Endometrial microvascular endothelial cells (primary cell): ENCODE measurements around the gene SMIM20. TPM values are rescaled to one million over a fixed set of nuclear protein-coding genes. Genes with fewer than 3 reads are reported as not detected.
"Not testable (repeated sequence)": the region's sequence is repeated elsewhere in the genome, so short reads cannot be mapped to it uniquely, and the experiment has no call there.

Source experiments
- in situ Hi-C: cut with HindIII; loops from 2 replicates; pipeline ENCODE4 v1.10.0; 2017; ENCODE audit warnings: low sequenced_read_pairs, low pct_unique_long_range_greater_than_20kb; ENCODE audit errors: inconsistent ontology term
- total RNA-seq: library from RNA; depleted of rRNA; stranded (reverse); fragments of >200 nt; gene quantifications from one replicate; pipeline ENCODE4 v1.2.3, GENCODE V29; 2015; ENCODE audit errors: inconsistent ontology term

SMIM20 gene
- total RNA-seq, 1 donor from 2014 or later = 28.1 TPM

GRCh38 chr4:25889589-25890503 lies 24.2 kb upstream of the SMIM20 start:
- in situ Hi-C loops = no loop called here

- in situ Hi-C loops = no loop called here
Observed at GRCh38 chr4:25890571-25891485, 23.2 kb upstream of the SMIM20 start.

- in situ Hi-C loops = no loop called here
Observed at GRCh38 chr4:25892796-25893195, 21.2 kb upstream of the SMIM20 start.

DNA sequence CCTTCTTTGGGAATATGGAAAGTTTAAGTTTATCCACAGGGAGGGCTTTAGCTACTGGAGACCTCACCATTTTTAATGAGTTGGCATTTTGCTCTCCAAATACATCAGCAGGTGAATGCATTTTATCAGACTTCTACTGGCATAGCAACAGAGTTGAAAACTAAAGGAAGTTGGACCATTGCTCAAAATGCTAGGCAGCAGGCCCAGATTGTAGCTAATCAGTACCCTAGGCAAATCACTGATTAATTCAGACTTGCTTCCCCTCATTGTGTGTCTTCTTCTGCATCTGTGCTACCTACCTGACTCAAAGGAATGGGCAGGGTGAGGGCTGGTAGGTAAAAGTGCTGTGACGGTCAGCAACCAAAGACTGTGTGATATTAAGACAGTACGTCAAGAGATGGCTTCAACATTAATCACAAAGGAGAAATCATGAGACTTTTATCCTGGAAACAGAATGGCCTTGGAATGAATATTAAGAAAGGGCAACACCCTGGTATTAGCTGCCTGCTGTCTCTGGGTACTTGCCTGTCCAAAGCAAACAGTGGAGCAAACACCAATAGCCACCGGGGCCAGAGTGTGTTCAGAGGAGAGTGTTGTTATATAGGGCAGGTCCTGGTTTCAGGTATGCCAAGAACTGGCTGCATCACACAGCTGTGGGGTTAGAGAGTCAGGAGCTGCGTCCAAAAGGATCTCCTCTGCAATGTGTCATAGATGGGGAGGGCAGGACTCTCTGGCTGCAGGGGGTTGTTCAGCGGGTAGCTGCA lies 17.1 kb upstream of the SMIM20 start:
- in situ Hi-C loops = no loop called here

DNA sequence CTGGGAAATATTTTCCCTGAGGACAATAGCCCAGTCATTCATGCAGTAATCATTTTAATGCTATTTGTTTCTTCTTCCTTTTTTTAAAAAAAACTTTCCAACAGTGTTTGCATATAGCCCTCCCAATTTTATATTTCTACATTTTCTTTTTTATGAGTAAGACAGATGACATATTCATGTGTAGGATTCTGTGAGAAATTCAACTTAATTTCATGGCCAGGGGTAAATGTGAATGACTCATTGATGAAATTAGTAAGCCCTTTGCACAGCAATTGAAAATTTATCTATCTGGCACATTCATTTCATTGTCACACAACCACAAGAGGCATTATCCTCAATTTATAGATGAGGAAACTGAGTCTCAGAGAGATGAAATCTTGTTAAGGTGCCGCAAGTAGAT lies 13.7 kb upstream of the SMIM20 start:
- in situ Hi-C loops = no loop called here

GRCh38 chr4:25901030-25901430 lies 13.0 kb upstream of the SMIM20 start:
- in situ Hi-C loops = no loop called here

- in situ Hi-C loops = no loop called here
Observed at GRCh38 chr4:25903900-25904747, 9.9 kb upstream of the SMIM20 start.

DNA sequence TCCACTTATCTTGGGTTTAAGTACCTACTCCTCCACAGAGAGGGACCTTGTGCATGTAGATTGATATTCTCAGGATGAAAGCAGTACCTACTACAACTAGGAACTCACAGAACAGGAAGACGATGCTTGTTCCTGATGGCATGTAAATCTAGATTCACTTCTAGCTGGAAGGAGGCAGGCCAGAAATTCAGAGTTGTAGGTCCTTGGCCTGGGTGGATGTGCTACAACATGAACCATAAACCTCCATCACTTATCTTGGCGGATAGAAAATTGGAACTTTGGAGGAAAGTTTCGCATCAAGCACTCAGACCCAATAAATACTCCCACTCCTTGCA lies 9.3 kb upstream of the SMIM20 start:
- in situ Hi-C loops = no loop called here

DNA sequence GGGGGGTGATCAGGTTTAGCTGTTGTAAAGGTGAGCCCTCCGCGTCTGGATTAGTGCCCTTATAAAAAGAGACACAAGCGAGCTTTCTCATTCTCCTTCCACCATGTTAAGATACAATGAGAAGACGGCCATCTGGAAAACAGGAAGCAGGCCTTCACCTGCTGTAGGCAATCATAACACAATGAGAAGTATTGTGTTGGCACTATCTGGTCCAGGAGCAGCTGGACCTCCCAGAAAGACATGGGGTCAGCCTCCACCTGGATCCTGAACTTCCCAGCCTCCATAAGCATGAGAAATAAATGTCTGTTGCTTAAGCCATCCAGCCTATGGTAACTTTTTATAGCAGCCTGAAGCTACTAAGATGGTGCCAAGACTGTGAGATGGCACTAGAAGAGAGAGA lies 8.6 kb upstream of the SMIM20 start:
- in situ Hi-C loops = no loop called here

GRCh38 chr4:25906113-25906512 lies 7.9 kb upstream of the SMIM20 start:
- in situ Hi-C loops = not testable (repeated sequence)

- in situ Hi-C loops = no loop called here
Observed at GRCh38 chr4:25908491-25908901, 5.5 kb upstream of the SMIM20 start.

DNA sequence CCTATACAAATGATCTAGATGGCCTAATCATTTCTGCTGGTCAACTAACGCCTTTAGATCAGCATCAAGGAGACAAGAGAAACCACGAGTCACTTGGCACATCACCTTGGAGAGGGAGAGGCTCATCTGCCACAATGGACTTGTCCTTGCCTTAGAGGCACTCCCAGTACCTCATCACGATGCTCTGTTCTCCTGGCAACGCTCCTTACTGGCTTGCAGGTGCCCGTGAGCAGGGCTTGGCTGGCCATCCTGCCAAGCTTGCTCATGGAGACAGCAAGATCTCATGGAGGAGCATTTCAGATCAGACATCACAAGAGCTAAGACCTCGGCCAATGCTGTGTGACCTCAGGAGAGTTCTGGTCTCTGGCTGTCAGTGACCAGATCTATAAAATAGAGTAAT lies 2.7 kb upstream of the SMIM20 start:
- in situ Hi-C loops = no loop called here

- in situ Hi-C loops = no loop called here
Observed at GRCh38 chr4:25913056-25913850, 767 bp upstream of the SMIM20 start.

DNA sequence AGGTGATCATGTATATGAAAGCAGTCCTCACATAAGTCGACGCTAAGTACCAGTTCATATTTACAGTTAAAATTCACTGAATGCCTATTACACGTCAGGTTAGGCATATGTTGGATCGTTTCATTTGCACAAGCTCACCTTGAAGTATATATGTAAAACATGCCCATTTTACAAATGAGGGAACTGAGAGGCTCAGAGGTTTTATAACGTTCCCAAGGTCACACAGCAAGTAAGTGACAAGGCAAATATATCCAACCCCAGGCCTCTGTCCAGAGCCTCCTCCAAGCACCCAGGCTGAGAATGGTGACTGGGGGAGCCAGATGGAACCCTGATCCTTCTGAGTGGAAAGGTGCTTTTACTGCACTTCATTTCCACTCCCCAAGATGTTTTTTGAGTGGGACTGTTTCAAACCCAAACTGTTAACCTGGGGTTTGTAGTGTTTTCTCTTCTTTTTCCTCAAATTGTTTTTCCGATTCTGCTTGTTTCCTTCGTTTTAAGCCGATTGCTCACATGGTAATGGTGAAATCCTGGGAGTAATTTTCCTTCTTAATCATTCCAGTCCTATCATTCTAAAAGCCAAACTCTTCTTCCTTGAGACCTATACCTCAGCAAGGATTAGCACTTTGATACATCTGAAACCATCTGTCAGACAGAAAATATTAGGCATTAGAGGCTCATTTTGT lies 791 bp downstream of the SMIM20 start:
- in situ Hi-C loops = no loop called here

GRCh38 chr4:25915353-25915705 lies 1.3 kb downstream of the SMIM20 start:
- in situ Hi-C loops = no loop called here

- in situ Hi-C loops = no loop called here
Observed at GRCh38 chr4:25916870-25917269, 2.9 kb downstream of the SMIM20 start.

DNA sequence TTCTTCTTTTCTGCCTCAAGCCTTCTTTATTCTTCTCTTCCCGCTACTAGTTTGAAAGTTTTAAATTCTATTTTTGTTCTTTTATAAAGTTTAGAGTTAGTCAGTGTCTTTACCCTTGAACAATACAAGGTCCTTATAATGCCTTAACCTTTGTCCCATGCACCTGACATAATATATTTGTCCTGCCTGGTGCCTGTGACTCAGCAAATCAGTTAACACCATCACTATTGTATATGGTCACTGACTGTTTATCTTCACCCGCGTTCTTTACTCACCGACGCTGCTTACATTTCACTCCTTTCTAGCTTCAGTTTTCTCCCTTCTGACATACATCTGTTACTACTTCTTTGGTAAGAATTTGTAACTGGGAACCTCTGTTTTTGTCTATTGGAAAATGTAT lies 5.7 kb downstream of the SMIM20 start:
- in situ Hi-C loops = no loop called here
